H1 (cell line): ENCODE measurements around the gene ZNF830. TPM values are rescaled to one million over a fixed set of nuclear protein-coding genes. Genes with fewer than 3 reads are reported as not detected.

ENCODE experiments used
- CTCF ChIA-PET: fragments of 300-600 bp; sonication (Branson Sonifier 250); formaldehyde crosslinking; loops from one replicate; lab custom pipeline; 2021; ENCODE audit not compliant: partially characterized antibody; lab: Charles Lee
- POLR2A ChIA-PET: fragments of 300-600 bp; sonication (Branson Sonifier 250); formaldehyde crosslinking; loops from one replicate; lab custom pipeline; 2021; ENCODE audit warnings: inconsistent platforms; ENCODE audit not compliant: partially characterized antibody; lab: Charles Lee
- DNase-seq, 2 experiments: peaks; one replicate each; pipeline versions ENCODE4 v3.0.0 to v3.0.0-alpha.2; 2010 to 2022; ENCODE audit warnings: low spot score in 2 of 2, low read depth in 1 of 2, mixed read lengths in 1 of 2
- FAIRE-seq: peaks from 2 replicates; lab custom pipeline; 2011; peaks lifted over from hg19 to GRCh38; lab: Jason Lieb, UNC
- H2AFZ ChIP-seq: 2 replicates; pipeline ENCODE4 v1.8.1; 2012; ENCODE audit warnings: low read length, inconsistent platforms
- H2AK5ac ChIP-seq: 2 replicates; pipeline ENCODE4 v1.6.1; 2013; ENCODE audit warnings: low read depth, low read length
- H2BK120ac ChIP-seq: replicated peaks from 2 replicates; pipeline ENCODE3; 2013; ENCODE audit warnings: low read depth, low read length, inconsistent platforms
- H2BK12ac ChIP-seq: 2 replicates; pipeline ENCODE4 v1.6.1; 2013; ENCODE audit warnings: low read depth, low read length
- H2BK15ac ChIP-seq: 2 replicates; pipeline ENCODE4 v1.6.1; 2013; ENCODE audit warnings: low read length
- H2BK20ac ChIP-seq: 2 replicates; pipeline ENCODE4 v1.6.1; 2013; ENCODE audit warnings: low read length
- H2BK5ac ChIP-seq: 2 replicates; pipeline ENCODE4 v1.6.1; 2013; ENCODE audit warnings: low read depth, low read length
- H3K14ac ChIP-seq: 2 replicates; pipeline ENCODE4 v1.6.1; 2013; ENCODE audit warnings: inconsistent platforms; ENCODE audit not compliant: insufficient read length
- H3K18ac ChIP-seq: 2 replicates; pipeline ENCODE4 v1.6.1; 2013; ENCODE audit warnings: low read length; ENCODE audit errors: extremely low read depth
- H3K23ac ChIP-seq: 2 replicates; pipeline ENCODE4 v1.6.1; 2013; ENCODE audit warnings: inconsistent platforms; ENCODE audit not compliant: insufficient read length
- H3K23me2 ChIP-seq: 2 replicates; pipeline ENCODE4 v1.6.1; 2013; ENCODE audit warnings: low read depth, low read length
- H3K27ac ChIP-seq: 2 replicates; pipeline ENCODE4 v1.6.1; 2011; ENCODE audit warnings: low read depth, low read length, inconsistent platforms
- H3K27me3 ChIP-seq, 4 experiments: replicated peaks in 1 of 4; 1 replicate in 1 of 4; 2 replicates in 3 of 4; pipeline versions ENCODE4 v1.6.1 to v1.8.1; 2011 to 2013; ENCODE audit warnings: low read length in 3 of 4, mild to moderate bottlenecking in 3 of 4, inconsistent platforms in 2 of 4, mixed read lengths in 2 of 4, moderate library complexity in 1 of 4; ENCODE audit not compliant: control insufficient read depth in 3 of 4, insufficient read depth in 3 of 4; ENCODE audit errors: extremely low read depth in 1 of 4
- H3K36me3 ChIP-seq, 4 experiments: 2 replicates each; pipeline versions ENCODE4 v1.6.1 to v1.8.1; 2011 to 2013; ENCODE audit warnings: mild to moderate bottlenecking in 4 of 4, low read length in 3 of 4, moderate library complexity in 2 of 4, control low read depth in 1 of 4, inconsistent platforms in 1 of 4; ENCODE audit not compliant: insufficient read depth in 4 of 4, control insufficient read depth in 2 of 4
- H3K4ac ChIP-seq: replicated peaks from 2 replicates; pipeline ENCODE3; 2013; ENCODE audit warnings: low read length, low read depth, mixed read lengths, inconsistent platforms; ENCODE audit not compliant: insufficient read length
- H3K4me1 ChIP-seq, 4 experiments: replicated peaks in 1 of 4; 1 replicate in 1 of 4; 2 replicates in 3 of 4; pipeline versions ENCODE4 v1.6.1 to v1.8.1; 2011 to 2013; ENCODE audit warnings: low read length in 3 of 4, inconsistent platforms in 2 of 4, mixed read lengths in 1 of 4; ENCODE audit not compliant: insufficient read depth in 4 of 4, control insufficient read depth in 3 of 4
- H3K4me2 ChIP-seq, 2 experiments: 2 replicates each; pipeline versions ENCODE4 v1.6.1 to v1.8.1; 2011 to 2013; ENCODE audit warnings: low read depth in 2 of 2, low read length in 2 of 2, control low read depth in 1 of 2, inconsistent platforms in 1 of 2, mild to moderate bottlenecking in 1 of 2; ENCODE audit not compliant: insufficient read depth in 1 of 2
- H3K4me3 ChIP-seq, 4 experiments: fragments of 200-600, 300-600 bp in 1 of 4; sonication (generic), shearing (Covaris generic), sonication (Bioruptor Twin) in 1 of 4; 2 replicates each; pipeline versions ENCODE4 v1.5.1 to v1.8.1; 2011 to 2016; ENCODE audit warnings: low read length in 4 of 4, low read depth in 3 of 4, control low read depth in 2 of 4, inconsistent platforms in 2 of 4, mild to moderate bottlenecking in 2 of 4, mixed read lengths in 1 of 4, moderate library complexity in 1 of 4; ENCODE audit not compliant: insufficient read depth in 2 of 4; ENCODE audit errors: extremely low read depth in 1 of 4
- H3K56ac ChIP-seq: replicated peaks from 2 replicates; pipeline ENCODE3; 2013; ENCODE audit warnings: low read depth, mild to moderate bottlenecking, mixed read lengths, low read length, inconsistent platforms; ENCODE audit not compliant: insufficient read length
- H3K79me1 ChIP-seq: 2 replicates; pipeline ENCODE4 v1.6.1; 2013; ENCODE audit warnings: low read depth, low read length, control low read depth
- H3K79me2 ChIP-seq, 2 experiments: 2 replicates each; pipeline versions ENCODE4 v1.6.1 to v1.8.1; 2012 to 2013; ENCODE audit warnings: low read length in 2 of 2, mild to moderate bottlenecking in 2 of 2, inconsistent platforms in 1 of 2; ENCODE audit not compliant: insufficient read depth in 2 of 2, control insufficient read depth in 1 of 2
- H3K9ac ChIP-seq, 4 experiments: replicated peaks in 1 of 4; 1 replicate in 1 of 4; 2 replicates in 3 of 4; pipeline versions ENCODE4 v1.6.1 to v1.8.1; 2011 to 2013; ENCODE audit warnings: low read depth in 3 of 4, low read length in 3 of 4, control low read depth in 2 of 4, mild to moderate bottlenecking in 2 of 4, moderate library complexity in 2 of 4, inconsistent platforms in 1 of 4; ENCODE audit errors: extremely low read depth in 1 of 4
- H3K9me3 ChIP-seq, 2 experiments: 2 replicates each; pipeline versions ENCODE4 v1.6.1 to v1.8.1; 2012 to 2013; ENCODE audit warnings: mild to moderate bottlenecking in 2 of 2, moderate library complexity in 2 of 2, control low read depth in 1 of 2, inconsistent platforms in 1 of 2, low read depth in 1 of 2, low read length in 1 of 2, mixed read lengths in 1 of 2; ENCODE audit not compliant: insufficient read depth in 2 of 2
- H4K20me1 ChIP-seq, 2 experiments: replicated peaks in 1 of 2; 2 replicates each; pipeline versions ENCODE3 to v1.8.1; 2011 to 2013; ENCODE audit warnings: inconsistent platforms in 2 of 2, low read length in 2 of 2, mild to moderate bottlenecking in 1 of 2; ENCODE audit not compliant: insufficient read depth in 2 of 2, control insufficient read depth in 1 of 2
- H4K5ac ChIP-seq: 2 replicates; pipeline ENCODE4 v1.6.1; 2013; ENCODE audit warnings: low read length, low read depth, mixed read lengths, inconsistent platforms; ENCODE audit not compliant: insufficient read length
- H4K8ac ChIP-seq: 2 replicates; pipeline ENCODE4 v1.8.0; 2013; ENCODE audit warnings: mild to moderate bottlenecking, moderate library complexity, low read length, inconsistent platforms; ENCODE audit not compliant: insufficient read depth; ENCODE audit errors: extremely low read depth
- H4K91ac ChIP-seq: replicated peaks from 2 replicates; pipeline ENCODE3; 2013; ENCODE audit warnings: low read length, mixed read lengths, inconsistent platforms; ENCODE audit not compliant: insufficient read length
- ASH2L ChIP-seq: fragments of 200-600, 300-600 bp; sonication (generic); IDR thresholded peaks from one replicate; pipeline ENCODE4 v1.7.1; 2017; ENCODE audit warnings: low read length
- CHD2 ChIP-seq: IDR thresholded peaks from 2 replicates; pipeline ENCODE4 v1.6.1; 2012; ENCODE audit warnings: low read length, improper control_type of control experiment
- CTCF ChIP-seq, 3 experiments: IDR thresholded peaks; 1 replicate in 2 of 3; 2 replicates in 1 of 3; pipeline versions ENCODE4 v1.5.1 to v1.6.1; 2011; ENCODE audit warnings: low read length in 3 of 3, mild to moderate bottlenecking in 3 of 3, inconsistent platforms in 2 of 3, low read depth in 1 of 3, moderate library complexity in 1 of 3; ENCODE audit not compliant: insufficient read depth in 1 of 3; ENCODE audit errors: control extremely low read depth in 1 of 3
- EGR1 ChIP-seq: IDR thresholded peaks from 2 replicates; pipeline ENCODE4 v1.6.1; 2011; ENCODE audit warnings: low read depth, low read length, borderline replicate concordance
- EP300 ChIP-seq, 2 experiments: IDR thresholded peaks; 1 replicate in 1 of 2; 2 replicates in 1 of 2; pipeline ENCODE4 v1.6.1; 2011 to 2012; ENCODE audit warnings: low read depth in 2 of 2, low read length in 2 of 2, mild to moderate bottlenecking in 2 of 2, borderline replicate concordance in 1 of 2, inconsistent platforms in 1 of 2, moderate library complexity in 1 of 2
- GABPA ChIP-seq: IDR thresholded peaks from 2 replicates; pipeline ENCODE4 v1.6.1; 2011; ENCODE audit warnings: mild to moderate bottlenecking, low read length, moderate library complexity, borderline replicate concordance; ENCODE audit not compliant: insufficient read depth
- JUND ChIP-seq: IDR thresholded peaks from 2 replicates; pipeline ENCODE4 v1.6.1; 2011; ENCODE audit warnings: mild to moderate bottlenecking, improper control_type of control experiment, low read length
- MAX ChIP-seq: IDR thresholded peaks from 2 replicates; pipeline ENCODE4 v1.6.1; 2012; ENCODE audit warnings: inconsistent platforms
- RFX5 ChIP-seq: IDR thresholded peaks from 2 replicates; pipeline ENCODE4 v1.6.1; 2011; ENCODE audit warnings: low read depth, low read length, improper control_type of control experiment, borderline replicate concordance
- SP4 ChIP-seq: IDR thresholded peaks from 2 replicates; pipeline ENCODE4 v1.6.1; 2012; ENCODE audit warnings: low read length, inconsistent platforms
- SRF ChIP-seq: IDR thresholded peaks from 2 replicates; pipeline ENCODE4 v1.6.1; 2011; ENCODE audit warnings: mild to moderate bottlenecking, low read depth, low read length, moderate library complexity
- TEAD4 ChIP-seq: IDR thresholded peaks from 2 replicates; pipeline ENCODE4 v1.6.1; 2012; ENCODE audit warnings: low read depth, low read length, inconsistent platforms, mixed read lengths
- WGBS, 2 experiments: shearing (Covaris generic) in 1 of 2; methylation state at CpG; one replicate each; pipeline versions ENCODE4 v1.1.6 to v1.1.7; 2013 to 2015; ENCODE audit warnings: low lambda C conversion rate in 2 of 2, mixed read lengths in 2 of 2, inconsistent platforms in 1 of 2, low coverage in 1 of 2, missing lambda C conversion rate in 1 of 2; ENCODE audit not compliant: insufficient replicate concordance in 2 of 2, insufficient coverage in 1 of 2, insufficient read length in 1 of 2; ENCODE audit errors: extremely low coverage in 1 of 2, missing lambda C conversion rate in 1 of 2; 5-methylcytosine and 5-hydroxymethylcytosine counted together
- polyA plus RNA-seq, 7 experiments: library from polyadenylated mRNA; depleted of rRNA in 3 of 7; stranded (reverse) in 5 of 7; unstranded in 2 of 7; fragments of >200 nt in 5 of 7; fragments of 200-250 nt in 2 of 7; gene quantifications; 1 replicate in 5 of 7; 2 replicates in 1 of 7; 4 replicates in 1 of 7; pipeline versions ENCODE4 v1.2.1 to v1.2.3, GENCODE V29; 2011 to 2013; ENCODE audit warnings: missing spikeins in 2 of 7, mixed read lengths in 2 of 7
- total RNA-seq: library from RNA; stranded (reverse); fragmentation: NEBNext Ultra II Directional; extraction: Animal tissue kit (Norgen Biotek cat#: 25700); gene quantifications from 2 replicates; pipeline ENCODE4 v1.2.1, GENCODE V29; 2021

ZNF830 gene
- total and polyA plus RNA-seq, 2 of the 8 experiments (the other 6 are each of a cell fraction or from before 2014, with no cell fraction given): 4.2 to 19.9 TPM

- POLR2A ChIA-PET: no interaction called here
- FAIRE-seq (no peak), DNase-seq (no peak)
- H3K23me2 ChIP-seq: no peaks in the 10 kb centered on the region
- H2BK20ac ChIP-seq: no peak overlapping the region
- H2BK12ac ChIP-seq: no peak overlapping the region
- no peak overlapping the region for H3K27ac ChIP-seq
- no peaks in the 10 kb centered on the region for H3K36me3 ChIP-seq
- H3K18ac ChIP-seq: no peak overlapping the region
- WGBS, 2 experiments: 75% methylated on average over 2 of the region's 3 CpGs; no CpG with 5 or more reads in 1 of the 2 experiments
- CTCF ChIA-PET: no interaction called here
- no peak overlapping the region for H2BK5ac ChIP-seq
- H2AK5ac ChIP-seq: no peak overlapping the region
- H3K9ac ChIP-seq: no peak overlapping the region
- H4K91ac ChIP-seq: no peak overlapping the region
- no peak overlapping the region for H3K4me3 ChIP-seq
- no peaks in the 10 kb centered on the region for H4K20me1 ChIP-seq
- no peaks in the 10 kb centered on the region for H3K9me3 ChIP-seq
- H3K23ac ChIP-seq: no peak overlapping the region
- no peak overlapping the region for H3K14ac ChIP-seq
- no peak overlapping the region for H2BK120ac ChIP-seq
- no peak overlapping the region for H2AFZ ChIP-seq
- H3K27me3 ChIP-seq: no peaks in the 10 kb centered on the region
- no peak overlapping the region for H3K56ac ChIP-seq
- no peak overlapping the region for H3K4me2 ChIP-seq
- no peaks in the 10 kb centered on the region for H3K4me1 ChIP-seq
- no peak overlapping the region for H4K8ac ChIP-seq
- no peak overlapping the region for H3K4ac ChIP-seq
- no peak overlapping the region for H2BK15ac ChIP-seq
- H3K79me2 ChIP-seq: no peaks in the 10 kb centered on the region
- H4K5ac ChIP-seq: no peak overlapping the region
- H3K79me1 ChIP-seq: no peaks in the 10 kb centered on the region
- TF ChIP-seq TEAD4 (no peak), GABPA (no peak), CHD2 (no peak), EP300 (IDR thresholded peaks at IDR 0.05; ENCODE audit: borderline replicate concordance in 1 of 2, low read depth in 2 of 2, low read length in 2 of 2) (no peak), SP4 (no peak), EGR1 (no peak), SRF (no peak), CTCF (IDR thresholded peaks at IDR 0.05; ENCODE audit: control extremely low read depth in 1 of 3, insufficient read depth in 1 of 3, low read depth in 1 of 3, low read length in 3 of 3) (no peak), JUND (no peak), ASH2L (no peak), RFX5 (no peak), MAX (no peak)
Observed at GRCh38 chr17:34926661-34927060, 34.7 kb upstream of the ZNF830 start.
